ENCODE results near the gene ENO1. TPM values are rescaled to one million over a fixed set of nuclear protein-coding genes. Genes with fewer than 3 reads are reported as not detected.
A peak's percentile ranks its signal among the peaks of the same experiment; 100 is the strongest.
"Not testable (repeated sequence)": the region's sequence is repeated elsewhere in the genome, so short reads cannot be mapped to it uniquely, and the experiment has no call there.

ENO1 gene
- total RNA-seq, 1 donor from 2014 or later, result 929 TPM

GRCh38 chr1:8845104-8846097 is 33.1 kb downstream of the ENO1 start:
- no peak for DNase-seq (ENCODE audit: low read depth in 2 of 2)

GRCh38 chr1:8844501-8845006 is 33.9 kb downstream of the ENO1 start:
- no peak for DNase-seq (ENCODE audit: low read depth in 2 of 2)

GRCh38 chr1:8841395-8841794 is 37.1 kb downstream of the ENO1 start:
- DNase-seq (ENCODE audit: low read depth in 2 of 2), result no peak

GRCh38 chr1:8839990-8840389 is 38.5 kb downstream of the ENO1 start:
- no peak for DNase-seq (ENCODE audit: low read depth in 2 of 2)

DNA sequence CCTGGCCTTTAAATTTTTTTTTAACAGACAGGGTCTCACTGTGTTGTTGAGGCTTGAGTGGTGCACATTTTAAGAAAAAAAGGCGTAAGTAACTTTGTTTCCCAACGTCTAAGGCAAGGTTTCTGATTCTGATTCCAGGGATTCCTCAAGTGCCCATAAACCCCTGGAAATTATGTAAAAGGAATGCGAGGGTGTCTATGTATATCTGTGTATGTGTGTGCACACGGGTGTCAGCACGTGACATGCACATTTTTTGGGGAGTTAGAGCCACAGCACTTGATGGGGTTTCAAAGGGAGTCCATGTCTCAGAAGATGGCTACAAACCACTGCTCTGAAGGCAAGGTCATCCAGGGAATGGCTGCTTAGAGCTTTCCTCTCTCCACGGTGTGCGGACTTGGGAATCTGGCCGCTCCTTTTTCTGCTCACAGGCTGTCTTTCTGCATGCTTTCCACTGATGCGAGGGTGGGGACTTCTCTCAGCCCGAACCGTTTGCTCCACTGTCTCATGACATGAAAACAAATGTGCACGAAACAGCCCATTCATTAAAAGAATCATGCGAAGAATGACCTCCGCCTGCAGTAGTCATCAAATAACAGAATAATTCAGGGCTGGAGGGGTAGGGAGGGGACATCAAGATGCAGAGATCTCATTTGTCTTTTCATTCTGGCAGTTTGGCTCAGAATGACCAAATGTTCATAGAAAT is 42.4 kb downstream of the ENO1 start:
- no peak for DNase-seq (ENCODE audit: low read depth in 2 of 2)

GRCh38 chr1:8831340-8831739 is 47.1 kb downstream of the ENO1 start:
- peak in 1 of 2 donors; percentile 27 for DNase-seq (ENCODE audit: low read depth in 2 of 2)

DNA sequence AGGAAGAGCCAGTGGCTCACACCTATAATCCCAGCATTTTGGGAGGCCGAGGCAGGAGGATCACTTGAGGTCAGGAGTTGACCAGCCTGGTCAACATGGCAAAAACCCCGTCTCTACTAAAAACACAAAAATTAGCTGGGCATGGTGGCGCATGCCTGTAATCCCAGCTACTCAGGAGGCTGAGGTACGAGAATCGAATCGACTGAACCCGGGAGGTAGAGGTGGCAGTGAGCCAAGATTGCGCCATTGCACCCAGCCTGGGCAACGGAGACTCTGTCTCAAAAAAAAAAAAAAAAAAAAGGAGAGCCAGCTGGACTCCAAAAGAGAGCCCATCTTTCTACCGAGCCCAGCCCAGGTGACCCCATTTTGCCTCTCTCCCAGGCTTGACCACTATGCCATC is 47.8 kb downstream of the ENO1 start:
- not testable (repeated sequence) for DNase-seq (ENCODE audit: low read depth in 2 of 2)

- peak; percentile 9 to 78 for DNase-seq (ENCODE audit: low read depth in 2 of 2)
Observed at GRCh38 chr1:8825985-8826481, 52.5 kb downstream of the ENO1 start.

- no peak for DNase-seq (ENCODE audit: low read depth in 2 of 2)
Observed at GRCh38 chr1:8823295-8823664, 55.2 kb downstream of the ENO1 start.

DNA sequence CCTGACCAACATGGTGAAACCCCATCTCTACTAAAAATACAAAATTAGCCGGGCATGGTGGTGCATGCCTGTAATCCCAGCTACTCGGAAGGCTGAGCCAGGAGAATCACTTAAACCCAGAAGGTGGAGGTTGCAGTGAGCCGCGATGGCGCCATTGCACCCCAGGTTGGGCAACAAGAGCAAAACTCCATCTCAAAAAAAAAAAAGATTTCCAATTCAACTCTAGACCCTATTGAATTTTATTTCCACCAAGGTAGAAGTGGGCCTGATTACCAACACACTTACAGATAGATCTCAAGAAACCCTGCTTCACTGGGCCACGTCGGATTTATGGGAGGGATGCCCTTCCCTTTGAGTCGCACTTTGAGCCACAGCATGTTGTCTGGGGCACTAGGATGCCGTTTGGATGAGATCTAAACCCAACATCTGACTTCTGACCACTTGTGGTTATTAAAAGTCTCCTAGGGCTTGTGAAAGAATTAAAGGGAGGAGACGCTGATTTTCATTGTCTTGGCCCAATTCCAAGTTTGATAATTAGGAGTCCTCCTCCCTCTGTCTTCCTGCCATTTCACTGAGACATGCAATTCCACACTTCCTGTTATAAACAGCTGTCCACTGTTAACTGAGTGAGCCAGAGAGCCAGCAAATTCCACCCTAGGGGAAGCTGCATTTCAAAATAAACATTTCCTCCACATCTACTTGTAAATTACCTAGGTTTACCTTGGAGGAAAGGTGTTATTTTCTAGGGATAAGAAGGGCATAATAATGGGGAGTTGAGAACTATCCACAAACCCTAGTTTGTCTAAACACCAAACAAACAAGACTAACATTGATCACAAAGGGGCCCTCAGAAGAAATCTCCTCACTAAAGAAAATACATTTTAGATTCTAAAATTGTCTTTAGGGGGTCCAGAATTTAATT is 55.9 kb downstream of the ENO1 start:
- peak; percentile 62 to 84 for DNase-seq (ENCODE audit: low read depth in 2 of 2)

GRCh38 chr1:8821084-8821483 is 57.4 kb downstream of the ENO1 start:
- DNase-seq (ENCODE audit: low read depth in 2 of 2), result peak; percentile 18 to 24

DNA sequence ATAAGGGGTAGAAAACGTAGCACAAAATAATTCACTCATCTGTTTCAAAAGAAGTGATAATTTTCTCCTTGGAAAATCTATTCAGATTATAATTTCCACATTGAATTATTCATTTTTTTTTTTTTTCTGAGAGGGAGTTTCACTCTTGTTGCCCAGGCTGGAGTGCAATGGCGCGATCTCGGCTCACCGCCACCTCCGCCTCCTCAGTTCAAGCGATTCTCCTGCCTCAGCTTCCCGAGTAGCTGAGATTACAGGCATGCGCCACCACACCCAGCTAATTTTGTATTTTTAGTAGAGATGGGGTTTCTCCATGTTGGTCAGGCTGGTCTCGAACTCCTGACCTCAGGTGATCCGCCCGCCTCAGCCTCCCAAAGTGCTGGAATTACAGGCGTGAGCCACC is 59.7 kb downstream of the ENO1 start:
- not testable (repeated sequence) for DNase-seq (ENCODE audit: low read depth in 2 of 2)

GRCh38 chr1:8818325-8818775 is 60.1 kb downstream of the ENO1 start:
- DNase-seq (ENCODE audit: low read depth in 2 of 2), result peak; percentile 93

DNA sequence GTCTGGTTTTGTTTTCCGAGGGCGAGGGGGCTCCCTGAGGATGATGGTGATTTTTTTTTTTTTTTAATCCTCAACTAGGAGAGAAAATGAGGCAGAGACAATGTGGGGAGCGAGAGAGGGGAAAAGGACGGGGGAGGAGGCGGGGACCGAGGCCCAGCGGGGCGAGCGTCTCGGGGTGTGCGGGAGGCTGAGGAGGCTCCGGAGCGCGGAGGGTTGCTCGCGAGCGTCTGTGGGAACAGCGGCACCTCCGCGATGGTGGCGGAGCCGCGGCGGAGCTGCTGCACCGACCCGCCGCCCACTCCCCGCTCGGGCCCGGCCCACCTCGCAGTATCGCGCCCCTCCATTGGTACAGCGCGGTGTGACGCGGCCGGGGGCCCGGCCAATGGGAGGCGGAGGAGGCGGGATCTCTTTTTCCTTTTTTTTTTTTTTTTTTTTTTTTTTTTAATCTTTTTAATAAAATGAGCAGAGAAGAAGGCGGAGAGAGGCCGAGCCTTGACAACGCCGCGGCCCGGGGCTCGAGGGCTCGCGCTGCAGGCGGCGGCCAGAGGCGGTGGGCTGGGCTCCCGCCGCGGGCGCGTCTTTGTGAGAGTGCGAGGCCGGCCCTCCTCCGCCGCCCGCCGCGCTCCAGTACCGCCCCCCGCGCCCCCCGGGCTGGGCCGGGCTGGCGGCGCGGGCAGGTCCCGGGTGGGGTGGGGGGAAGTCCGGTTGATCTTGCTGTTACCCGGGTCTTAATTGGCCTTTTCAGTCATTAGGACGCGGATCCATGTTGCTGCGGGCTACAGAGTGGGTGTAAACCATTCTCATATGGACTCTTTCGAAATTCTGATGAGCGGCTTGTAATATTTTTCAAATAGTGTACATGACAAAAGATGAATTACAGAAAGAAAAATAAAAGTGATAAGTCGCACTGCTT is 60.8 kb downstream of the ENO1 start, which contains the start of gene RERE:
RERE (minus strand) TSS at position 229 of the 913 bp plus-strand sequence.
- peak; percentile 96 to 97 for DNase-seq (ENCODE audit: low read depth in 2 of 2)

GRCh38 chr1:8816831-8817411 is 61.6 kb downstream of the ENO1 start:
- DNase-seq (ENCODE audit: low read depth in 2 of 2), result peak; percentile 15 to 22

DNA sequence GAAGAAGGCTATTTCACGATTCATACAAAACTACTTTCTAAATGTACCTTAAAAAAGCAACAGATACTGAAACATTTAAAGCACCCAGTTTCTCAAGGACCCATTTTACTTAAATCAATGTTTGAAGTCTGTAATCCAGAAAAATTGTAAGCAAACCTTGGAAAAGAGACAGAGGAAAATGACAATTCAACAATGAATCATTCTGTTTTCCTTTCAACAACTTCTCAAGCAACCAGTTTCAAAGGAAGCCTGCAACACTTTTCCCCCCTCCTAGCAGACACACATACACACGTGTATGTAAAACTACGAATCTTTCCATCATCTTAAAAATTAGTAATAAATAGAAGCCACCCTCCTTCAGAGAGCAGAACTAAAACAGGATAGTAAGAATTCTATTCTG is 62.2 kb downstream of the ENO1 start:
- DNase-seq (ENCODE audit: low read depth in 2 of 2), result peak; percentile 16 to 81

DNA sequence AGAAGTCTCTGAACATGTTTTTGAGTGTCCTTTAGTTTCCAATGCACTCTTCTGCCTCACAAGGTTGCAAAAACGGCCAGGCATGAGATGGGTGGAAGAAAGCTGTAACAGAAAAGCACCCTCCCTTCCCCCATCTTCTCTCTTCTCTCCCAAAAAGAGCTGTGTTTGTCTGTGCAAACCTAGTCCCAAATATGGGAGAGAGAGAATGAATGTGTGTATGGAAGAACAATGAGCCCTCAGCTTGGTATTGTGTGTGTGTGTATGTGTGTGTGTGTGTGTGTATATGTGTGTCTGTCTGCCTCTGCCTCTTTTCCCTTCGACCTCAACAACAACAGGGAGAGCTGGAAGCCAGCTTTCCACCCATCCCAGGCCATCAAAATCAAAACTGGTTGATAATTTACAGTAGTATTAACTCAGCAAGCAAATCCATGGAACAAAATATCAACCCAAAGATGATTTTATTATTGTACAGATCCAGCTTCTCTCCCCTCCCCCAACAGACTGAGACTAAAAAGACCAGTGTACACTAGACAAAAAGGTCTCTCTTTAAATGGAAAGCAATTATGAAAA is 62.8 kb downstream of the ENO1 start:
- DNase-seq (ENCODE audit: low read depth in 2 of 2), result peak; percentile 51 to 73

GRCh38 chr1:8814865-8815264 is 63.6 kb downstream of the ENO1 start:
- peak; percentile 48 to 65 for DNase-seq (ENCODE audit: low read depth in 2 of 2)

DNA sequence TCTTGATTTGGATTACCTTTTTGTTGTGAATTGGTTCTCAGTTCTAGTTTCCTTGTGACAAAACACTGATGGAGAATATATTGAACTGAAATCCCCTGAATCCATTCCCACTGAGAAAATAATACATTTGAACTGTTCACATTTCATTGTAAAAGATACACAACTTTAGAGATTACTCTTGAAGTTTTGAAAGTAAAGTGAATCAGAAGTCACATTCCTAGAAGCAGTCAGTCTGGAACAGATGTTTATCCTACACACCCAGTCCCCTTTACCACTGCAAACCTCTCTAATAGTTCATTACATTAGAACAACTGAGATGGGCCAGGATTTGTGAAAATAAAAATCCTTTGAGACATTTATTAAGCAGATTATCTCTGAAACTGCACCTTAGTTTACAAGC is 64.5 kb downstream of the ENO1 start:
- DNase-seq (ENCODE audit: low read depth in 2 of 2), result no peak

Measured in lung microvascular endothelial cell (primary cell).